IPS-18c (cell line): ENCODE measurements around the gene ZNF420.
"Not testable (repeated sequence)": the region's sequence is repeated elsewhere in the genome, so short reads cannot be mapped to it uniquely, and the experiment has no call there.

ENCODE experiments used
- H3K4me3 ChIP-seq: 2 replicates; pipeline ENCODE4 v1.7.0; 2013; ENCODE audit warnings: low read depth, mild to moderate bottlenecking, low read length, moderate library complexity; ENCODE audit not compliant: insufficient read depth
- H3K9me3 ChIP-seq: one replicate; pipeline ENCODE4 v1.6.1; 2013; ENCODE audit warnings: mild to moderate bottlenecking, low read length, moderate library complexity; ENCODE audit not compliant: control insufficient read depth, insufficient read depth

ZNF420 gene

GRCh38 chr19:37114001-37114400, 35.8 kb downstream of the ZNF420 start:
- Histone ChIP-seq H3K4me3 (no peak overlapping the region), H3K9me3 (peaks cover 32% of the 10 kb centered on the region)

GRCh38 chr19:37122093-37122492, 43.9 kb downstream of the ZNF420 start:
- not testable (repeated sequence) for H3K9me3 ChIP-seq, H3K4me3 ChIP-seq

- Histone ChIP-seq H3K9me3 (peaks cover 32% of the 10 kb centered on the region), H3K4me3 (no peak overlapping the region)
These were observed 50.0 kb downstream of the ZNF420 start for GRCh38 chr19:37127999-37128820.

GRCh38 chr19:37128821-37129177, 50.6 kb downstream of the ZNF420 start:
- Histone ChIP-seq H3K4me3 (no peak overlapping the region), H3K9me3 (peaks cover 36% of the 10 kb centered on the region)

- H3K4me3 ChIP-seq, result no peak overlapping the region
- peaks cover 23% of the 10 kb centered on the region for H3K9me3 ChIP-seq
These were observed 57.9 kb downstream of the ZNF420 start for GRCh38 chr19:37136111-37136510.

- peaks cover 16% of the 10 kb centered on the region for H3K9me3 ChIP-seq
These were observed 70.0 kb downstream of the ZNF420 start for GRCh38 chr19:37148214-37148613.

GRCh38 chr19:37160153-37160552, 81.9 kb downstream of the ZNF420 start:
- Histone ChIP-seq H3K9me3 (peaks cover 8% of the 10 kb centered on the region), H3K4me3 (no peak overlapping the region)

More at GRCh38 chr19:37148214-37148613, 70.0 kb downstream of the ZNF420 start:
- H3K4me3 ChIP-seq, result no peak overlapping the region

- no peaks in the 10 kb centered on the region for H3K9me3 ChIP-seq
- H3K4me3 ChIP-seq, result no peak overlapping the region
These were observed 87.4 kb downstream of the ZNF420 start for GRCh38 chr19:37165635-37166034.

GRCh38 chr19:37172368-37173366, 94.4 kb downstream of the ZNF420 start, which contains the start of gene ZNF585A:
ZNF585A (minus strand) TSS chr19:37172695; CDS start chr19:37169910, 2,785 bp downstream.
- H3K4me3 ChIP-seq, result peak within 1 kb of the TSS; percentile 52
- H3K9me3 ChIP-seq, result no peaks in the 10 kb centered on the region
